Testis (tissue), 2 donors: ENCODE data around the gene TMEM244.

Experiments used
- POLR2A ChIP-seq: fragments of 450-650 bp; IDR thresholded peaks from one replicate; pipeline ENCODE4 v1.6.1; 2017; ENCODE audit warnings: antibody characterized with exemption, mild to moderate bottlenecking, moderate library complexity
- TF ChIP-seq, protein P1 (sequence below), 3 experiments: fragments of 450-650 bp in 2 of 3; fragments of 200-600 bp in 1 of 3; sonication (generic) in 1 of 3; IDR thresholded peaks; one replicate each; pipeline ENCODE4 v1.5.1; 2016 to 2019; ENCODE audit warnings: antibody characterized with exemption in 3 of 3, mild to moderate bottlenecking in 2 of 3, moderate library complexity in 1 of 3

DNA sequence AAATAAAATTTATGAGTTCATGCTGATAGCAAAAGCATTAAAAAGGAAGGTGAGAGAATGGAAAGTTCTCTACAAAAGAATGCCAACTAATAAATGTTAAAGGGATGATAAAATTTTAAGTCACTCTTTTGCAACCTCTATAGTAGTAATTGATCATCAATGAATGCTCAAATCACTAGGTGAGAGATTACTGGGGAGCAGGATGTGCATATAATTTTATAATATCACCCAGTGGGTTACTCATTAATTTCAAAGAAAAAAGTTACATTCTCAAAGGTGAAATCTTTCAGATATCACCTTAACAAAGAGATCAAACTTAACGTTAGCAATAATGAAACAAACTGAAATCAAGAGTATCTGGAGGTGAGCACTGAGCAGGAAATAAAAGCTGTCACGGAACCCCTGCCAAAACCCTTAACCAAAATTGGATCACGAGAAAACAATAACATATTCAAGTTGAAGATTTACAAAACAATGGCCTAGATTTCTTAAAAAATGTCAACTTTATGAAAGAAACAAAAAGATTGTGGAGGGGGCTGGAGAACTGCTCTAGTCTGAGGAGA lies 45.5 kb upstream of the TMEM244 start:
- TF ChIP-seq, protein P1, sequence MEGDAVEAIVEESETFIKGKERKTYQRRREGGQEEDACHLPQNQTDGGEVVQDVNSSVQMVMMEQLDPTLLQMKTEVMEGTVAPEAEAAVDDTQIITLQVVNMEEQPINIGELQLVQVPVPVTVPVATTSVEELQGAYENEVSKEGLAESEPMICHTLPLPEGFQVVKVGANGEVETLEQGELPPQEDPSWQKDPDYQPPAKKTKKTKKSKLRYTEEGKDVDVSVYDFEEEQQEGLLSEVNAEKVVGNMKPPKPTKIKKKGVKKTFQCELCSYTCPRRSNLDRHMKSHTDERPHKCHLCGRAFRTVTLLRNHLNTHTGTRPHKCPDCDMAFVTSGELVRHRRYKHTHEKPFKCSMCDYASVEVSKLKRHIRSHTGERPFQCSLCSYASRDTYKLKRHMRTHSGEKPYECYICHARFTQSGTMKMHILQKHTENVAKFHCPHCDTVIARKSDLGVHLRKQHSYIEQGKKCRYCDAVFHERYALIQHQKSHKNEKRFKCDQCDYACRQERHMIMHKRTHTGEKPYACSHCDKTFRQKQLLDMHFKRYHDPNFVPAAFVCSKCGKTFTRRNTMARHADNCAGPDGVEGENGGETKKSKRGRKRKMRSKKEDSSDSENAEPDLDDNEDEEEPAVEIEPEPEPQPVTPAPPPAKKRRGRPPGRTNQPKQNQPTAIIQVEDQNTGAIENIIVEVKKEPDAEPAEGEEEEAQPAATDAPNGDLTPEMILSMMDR (IDR thresholded peaks at IDR 0.05) = no peak
- no peak for TF ChIP-seq POLR2A
